ENCODE data around the gene APBA2. TPM values are rescaled to one million over a fixed set of nuclear protein-coding genes. Genes with fewer than 3 reads are reported as not detected.

APBA2 gene
- total RNA-seq, 1 donor from 2014 or later: 11.7 TPM

DNA sequence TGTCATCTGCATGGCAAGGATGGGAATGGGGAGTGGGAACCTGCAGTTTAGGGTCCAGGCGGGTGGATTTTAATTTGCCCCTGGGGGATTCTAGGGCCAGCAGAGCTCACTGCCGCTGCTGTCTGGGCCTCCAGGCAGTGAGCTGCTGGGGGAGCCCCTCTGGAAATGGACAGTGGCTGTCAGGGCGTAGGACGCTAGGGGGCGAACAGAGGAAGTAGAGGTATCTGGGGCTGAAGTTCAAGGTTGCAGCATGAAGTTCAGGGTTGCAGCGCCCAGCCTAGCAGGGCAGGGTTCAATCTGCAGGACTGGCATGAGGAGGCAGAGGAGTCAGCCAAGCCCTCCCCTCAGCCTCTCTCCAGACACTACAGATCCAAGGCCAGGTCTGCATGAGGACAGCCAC is 49.5 kb downstream of the APBA2 start:
- DNase-seq (ENCODE audit: low read depth): no peak

DNA sequence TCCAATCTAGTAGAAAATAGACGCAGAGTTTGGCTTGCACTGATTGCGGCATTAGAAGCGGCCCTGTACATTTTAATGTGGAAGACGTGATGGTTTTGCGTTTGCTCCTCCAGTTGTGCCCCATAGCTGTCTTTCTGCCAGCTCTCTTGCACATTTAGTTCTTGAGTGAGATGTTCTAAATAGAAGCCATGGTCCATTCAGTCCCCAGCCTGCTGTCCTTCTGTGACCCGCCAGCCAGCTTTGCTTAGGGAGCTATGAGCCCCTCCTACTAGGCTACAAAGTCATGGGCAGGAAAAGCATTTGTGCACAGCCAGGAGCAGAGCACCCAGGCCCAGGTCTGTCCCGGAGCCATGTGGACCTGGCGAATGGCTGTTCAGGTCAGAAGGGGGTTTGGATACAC is 50.3 kb downstream of the APBA2 start:
- no peak for DNase-seq (ENCODE audit: low read depth)

DNA sequence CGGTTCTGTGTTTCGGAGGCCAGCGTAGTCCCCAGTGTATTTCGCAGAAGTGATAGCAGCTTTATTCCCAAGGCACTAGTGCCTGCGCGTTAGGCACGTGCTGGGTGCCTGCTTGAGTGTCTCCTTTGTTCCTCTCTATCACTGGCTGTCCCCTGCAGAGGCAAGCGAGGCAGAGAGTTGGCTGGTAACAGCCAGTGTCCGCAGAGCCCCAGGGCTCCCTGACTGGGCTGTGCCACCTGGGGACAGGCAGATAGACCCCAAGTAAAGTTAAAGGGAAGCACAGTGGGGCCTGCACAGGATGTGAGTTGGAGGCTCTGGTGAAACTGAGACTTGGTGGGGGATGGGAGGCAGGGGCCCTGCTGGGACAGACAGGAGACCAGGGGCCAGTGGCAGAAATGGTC is 50.7 kb downstream of the APBA2 start:
- no peak for DNase-seq (ENCODE audit: low read depth)

DNA sequence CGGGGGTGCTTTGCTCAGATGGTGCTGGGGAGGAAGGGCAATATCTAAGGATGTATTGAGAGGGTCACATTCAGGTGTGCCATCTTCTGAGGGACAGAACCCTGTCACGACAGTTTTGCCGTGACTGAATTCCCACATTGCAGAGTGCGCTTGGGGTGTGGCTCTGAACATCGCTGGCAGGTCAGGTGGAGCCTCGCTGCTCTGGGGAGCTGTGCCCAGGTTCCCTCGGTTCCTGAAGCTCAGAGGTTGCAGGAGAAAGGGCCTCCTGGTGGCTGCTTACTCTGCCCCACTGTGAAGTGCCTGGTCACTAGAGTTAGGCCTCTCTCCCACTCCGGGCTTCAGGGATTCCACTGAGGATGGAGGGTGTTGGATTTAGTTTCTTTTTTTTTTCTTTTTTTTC is 51.5 kb downstream of the APBA2 start:
- DNase-seq (ENCODE audit: low read depth): no peak

DNA sequence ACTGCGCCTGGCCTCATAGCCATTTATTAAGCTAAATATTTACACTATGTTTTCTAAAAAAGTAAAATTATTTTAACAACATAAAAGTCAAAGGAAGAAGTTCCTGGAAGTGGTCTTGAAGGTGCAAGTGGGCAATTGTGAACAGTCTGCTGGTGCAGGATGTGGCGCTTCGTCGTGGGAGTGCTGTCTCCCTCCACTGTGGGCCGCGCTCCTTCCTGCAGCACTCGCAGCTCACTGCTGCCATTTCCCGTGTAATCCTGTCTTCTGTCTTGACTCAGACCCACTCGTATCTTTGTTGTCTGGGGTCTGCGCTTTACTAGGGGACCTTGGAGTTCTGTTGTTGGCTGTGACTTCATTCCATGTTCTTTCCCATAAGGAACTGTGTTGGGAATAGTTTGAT is 56.3 kb downstream of the APBA2 start:
- no peak for DNase-seq (ENCODE audit: low read depth)

DNA sequence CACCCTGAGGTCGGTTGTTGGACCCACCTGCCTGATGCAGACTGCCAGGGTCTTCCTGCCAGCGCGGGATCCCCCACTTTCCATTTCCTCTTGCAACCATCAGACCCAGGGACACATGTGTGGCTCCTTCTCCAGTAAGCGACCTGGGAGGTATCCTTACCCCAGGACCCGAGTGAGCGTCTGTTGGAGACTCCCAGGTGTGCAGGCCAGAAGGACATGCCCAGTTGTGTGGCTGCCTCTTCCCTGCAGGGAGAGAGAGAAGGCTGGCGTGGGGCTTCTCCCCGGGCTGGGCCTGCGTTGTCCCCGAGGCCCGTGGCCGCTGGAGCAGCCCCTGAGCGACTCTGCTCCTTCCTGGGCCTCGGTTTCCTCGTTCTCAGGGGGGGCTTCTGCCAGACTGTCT is 56.8 kb downstream of the APBA2 start:
- no peak for DNase-seq (ENCODE audit: low read depth)

DNA sequence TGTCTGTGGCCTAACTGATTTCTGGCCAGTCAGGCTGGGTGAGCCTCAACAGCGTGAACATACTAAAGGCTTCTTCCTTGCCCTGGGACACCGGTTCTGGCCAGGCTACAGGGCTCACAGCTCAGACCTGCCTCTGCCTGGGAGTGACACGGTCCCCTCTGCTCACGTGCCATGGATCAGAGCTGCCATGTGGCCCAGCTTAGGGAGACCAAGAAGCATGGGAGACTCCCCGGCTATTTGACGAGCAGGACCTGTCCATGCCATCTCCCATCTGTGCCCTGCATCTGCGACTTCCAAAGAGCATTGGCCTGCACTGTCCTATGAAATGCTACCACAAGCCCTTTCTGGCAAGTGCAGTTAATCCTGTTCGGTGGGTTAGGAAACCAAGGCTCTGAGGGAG is 57.4 kb downstream of the APBA2 start:
- no peak for DNase-seq (ENCODE audit: low read depth)

DNA sequence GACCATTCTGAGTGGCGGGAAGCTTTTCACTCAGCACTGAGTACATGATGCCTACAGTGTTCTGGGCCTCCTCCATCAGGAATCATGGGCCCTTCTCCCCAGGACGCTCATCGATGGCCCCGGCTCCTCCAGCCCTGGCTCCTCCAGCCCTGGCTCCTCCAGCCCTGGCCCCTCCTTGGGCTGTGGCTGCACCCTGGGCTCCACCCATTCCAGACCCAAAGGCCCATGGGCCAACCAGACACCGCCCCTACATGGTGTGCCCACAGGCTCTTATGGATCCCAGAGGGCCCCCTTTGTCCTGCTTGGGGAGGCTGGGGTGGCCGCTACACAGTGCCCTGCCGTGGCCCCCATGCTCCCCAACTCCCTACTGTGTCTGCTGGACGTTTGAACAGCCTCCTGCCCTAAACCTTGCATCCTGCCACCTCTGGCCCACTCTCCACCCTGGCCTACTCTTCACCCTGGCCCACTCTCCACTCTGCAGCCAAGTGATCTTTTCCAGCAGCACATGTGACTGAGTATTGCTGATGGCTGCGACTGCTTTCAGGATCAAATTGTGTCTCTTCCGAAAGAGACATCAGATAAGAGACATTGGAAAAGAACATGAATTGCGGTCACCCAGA is 57.9 kb downstream of the APBA2 start:
- no peak for DNase-seq (ENCODE audit: low read depth)

DNA sequence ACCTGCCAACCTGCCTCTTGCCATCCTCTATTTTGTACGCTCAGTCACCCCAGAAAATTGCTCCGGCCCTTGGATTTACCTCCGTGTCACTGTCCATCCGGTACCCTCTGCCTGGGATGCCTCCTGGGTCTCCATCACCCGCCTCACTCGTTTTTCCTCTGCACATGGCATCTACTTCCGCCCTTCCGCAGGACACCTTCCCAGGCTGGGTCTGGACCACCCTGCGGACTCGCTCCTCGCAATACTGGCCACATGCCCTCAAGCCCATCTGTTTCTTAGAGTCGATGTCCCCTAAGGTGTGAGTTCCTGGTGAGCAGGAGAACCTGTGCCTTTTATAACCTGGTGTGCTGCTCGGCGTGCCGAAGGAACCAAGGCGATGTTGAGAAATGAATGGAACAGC is 58.5 kb downstream of the APBA2 start:
- no peak for DNase-seq (ENCODE audit: low read depth)

DNA sequence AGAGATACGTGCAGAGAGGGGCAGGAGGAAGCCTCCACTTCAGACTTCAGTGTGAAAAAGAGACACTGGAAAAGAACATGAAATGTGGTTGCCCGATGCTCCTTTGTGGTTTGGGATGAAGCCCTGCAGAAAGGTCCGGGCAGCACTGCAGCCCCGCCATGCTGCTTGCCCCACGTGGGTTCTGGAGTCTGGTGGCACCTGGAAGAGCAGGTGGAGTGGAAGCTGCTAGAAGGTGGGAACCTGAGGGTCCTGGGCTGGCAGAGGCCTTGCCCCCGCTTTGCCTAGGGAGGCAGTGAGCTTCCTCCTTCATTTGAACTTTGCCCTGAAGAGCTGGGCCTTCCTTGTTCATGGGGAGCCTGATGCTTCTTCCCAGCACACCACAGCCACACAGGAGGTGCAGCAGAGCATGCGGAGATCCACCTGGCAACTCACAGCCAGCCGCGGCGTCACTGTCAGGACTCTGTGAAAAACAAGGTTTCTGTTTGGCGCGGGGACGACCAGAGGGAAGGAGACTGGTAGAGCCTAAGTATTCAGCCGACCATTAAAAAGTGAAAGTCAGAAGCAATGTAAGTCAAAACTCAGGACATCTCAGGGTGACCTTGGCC is 59.0 kb downstream of the APBA2 start:
- no peak for DNase-seq (ENCODE audit: low read depth)

DNA sequence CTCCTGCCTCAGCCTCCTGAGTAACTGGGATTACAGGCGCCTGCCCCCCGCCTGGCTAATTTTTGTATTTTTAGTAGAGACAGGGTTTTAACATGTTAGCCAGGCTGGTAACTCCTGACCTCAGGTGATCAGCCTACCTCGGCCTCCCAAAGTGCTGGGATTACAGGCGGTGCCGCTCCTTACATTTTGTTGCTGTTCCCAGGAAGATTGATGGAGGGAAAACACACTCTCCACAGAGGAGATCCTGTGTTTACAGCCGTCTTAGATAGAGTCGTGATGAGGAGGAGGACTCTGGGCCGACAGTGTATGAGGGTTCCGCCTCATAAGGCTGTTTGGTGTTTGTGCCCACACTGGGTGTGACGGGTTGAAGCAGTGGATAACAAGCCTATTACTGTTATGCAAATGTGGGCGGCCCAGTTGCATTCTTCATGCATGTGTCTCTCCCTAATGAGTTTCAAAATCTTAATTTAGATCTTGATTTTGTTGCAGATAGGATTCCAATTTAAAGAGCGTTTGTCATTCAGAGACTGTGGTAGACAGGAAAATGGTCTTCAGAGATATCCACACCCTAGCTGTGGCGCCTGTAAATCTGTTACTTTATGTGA is 60.0 kb downstream of the APBA2 start:
- DNase-seq (ENCODE audit: low read depth): no peak

DNA sequence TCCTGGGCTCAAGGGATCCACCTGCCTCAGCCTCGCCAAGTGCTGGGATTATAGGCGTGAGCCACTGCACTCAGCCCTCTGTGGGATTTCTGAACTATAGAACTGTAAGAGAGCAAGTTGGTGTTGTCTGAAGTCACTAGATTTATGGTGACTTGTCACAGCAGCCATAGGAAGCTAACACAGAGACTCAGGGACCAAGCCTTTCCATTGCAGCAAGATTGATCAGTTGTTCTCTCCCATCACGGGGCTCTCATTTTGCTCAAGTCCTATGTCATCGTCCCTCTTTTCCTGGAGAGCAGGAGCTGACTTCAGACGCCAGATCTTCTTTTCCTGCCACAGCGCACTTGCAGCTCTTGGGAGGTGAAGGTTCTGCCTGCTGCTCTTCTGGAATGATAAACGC is 61.0 kb downstream of the APBA2 start:
- DNase-seq (ENCODE audit: low read depth): no peak

DNA sequence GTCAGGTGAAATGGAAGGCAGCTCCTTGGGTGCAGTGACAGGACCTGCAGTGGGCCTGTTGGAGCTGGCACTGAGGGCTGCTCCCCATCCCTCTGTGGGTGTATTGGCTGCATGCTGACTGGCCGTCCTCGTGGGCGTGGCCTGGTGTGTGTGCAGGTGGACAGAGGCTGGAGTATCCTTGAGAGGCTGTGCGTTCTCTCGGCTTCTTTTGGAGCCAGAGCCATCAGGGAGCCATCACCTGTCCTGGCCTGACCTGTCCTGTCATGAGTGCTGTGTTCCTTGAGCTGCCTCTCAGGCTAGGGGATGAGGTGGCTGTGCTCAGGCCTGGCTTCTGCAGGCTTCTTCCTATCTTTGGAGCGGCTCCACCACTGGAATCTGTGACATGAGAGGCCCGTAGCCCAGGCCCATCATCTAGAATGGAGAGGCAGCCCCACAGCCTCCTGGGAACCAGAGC is 61.5 kb downstream of the APBA2 start:
- no peak for DNase-seq (ENCODE audit: low read depth)

DNA sequence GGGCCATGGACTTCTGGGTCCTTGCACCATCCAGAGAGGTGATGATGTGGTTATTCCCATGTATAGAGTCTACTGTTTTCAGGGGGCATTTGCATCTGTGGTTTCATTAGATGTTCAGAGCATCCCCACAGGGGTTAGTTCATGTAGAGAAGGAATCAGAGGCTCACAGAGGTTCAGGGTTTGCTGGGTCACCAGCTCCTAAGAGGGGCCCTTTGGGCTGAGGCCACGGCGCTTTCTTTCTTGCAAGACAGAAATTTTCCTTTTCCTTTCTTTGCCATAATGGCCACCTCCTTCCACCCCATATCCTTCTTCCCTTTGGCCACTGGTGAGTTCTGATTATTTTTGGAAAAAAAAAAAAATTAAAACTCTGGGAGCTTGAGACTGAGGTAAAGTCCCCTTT is 62.3 kb downstream of the APBA2 start:
- no peak for DNase-seq (ENCODE audit: low read depth)

DNA sequence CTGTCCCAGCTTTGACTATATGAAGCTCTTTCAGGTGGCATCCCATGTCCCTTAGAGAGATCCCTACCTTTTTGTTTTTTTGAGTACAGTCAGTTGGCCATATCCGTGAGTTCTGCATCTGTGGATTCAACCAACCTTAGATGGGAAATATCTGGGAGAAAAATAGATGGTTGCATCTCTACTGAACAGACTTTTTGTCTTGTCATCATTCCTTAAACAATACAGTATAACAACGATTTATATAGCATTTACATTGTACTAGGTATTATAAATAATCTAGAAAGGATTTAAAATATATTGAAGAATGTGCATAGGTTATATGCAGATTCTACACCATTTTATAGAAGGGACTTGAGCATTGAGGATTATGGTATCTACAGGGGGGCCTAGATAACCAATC is 65.1 kb downstream of the APBA2 start:
- DNase-seq (ENCODE audit: low read depth): no peak

DNA sequence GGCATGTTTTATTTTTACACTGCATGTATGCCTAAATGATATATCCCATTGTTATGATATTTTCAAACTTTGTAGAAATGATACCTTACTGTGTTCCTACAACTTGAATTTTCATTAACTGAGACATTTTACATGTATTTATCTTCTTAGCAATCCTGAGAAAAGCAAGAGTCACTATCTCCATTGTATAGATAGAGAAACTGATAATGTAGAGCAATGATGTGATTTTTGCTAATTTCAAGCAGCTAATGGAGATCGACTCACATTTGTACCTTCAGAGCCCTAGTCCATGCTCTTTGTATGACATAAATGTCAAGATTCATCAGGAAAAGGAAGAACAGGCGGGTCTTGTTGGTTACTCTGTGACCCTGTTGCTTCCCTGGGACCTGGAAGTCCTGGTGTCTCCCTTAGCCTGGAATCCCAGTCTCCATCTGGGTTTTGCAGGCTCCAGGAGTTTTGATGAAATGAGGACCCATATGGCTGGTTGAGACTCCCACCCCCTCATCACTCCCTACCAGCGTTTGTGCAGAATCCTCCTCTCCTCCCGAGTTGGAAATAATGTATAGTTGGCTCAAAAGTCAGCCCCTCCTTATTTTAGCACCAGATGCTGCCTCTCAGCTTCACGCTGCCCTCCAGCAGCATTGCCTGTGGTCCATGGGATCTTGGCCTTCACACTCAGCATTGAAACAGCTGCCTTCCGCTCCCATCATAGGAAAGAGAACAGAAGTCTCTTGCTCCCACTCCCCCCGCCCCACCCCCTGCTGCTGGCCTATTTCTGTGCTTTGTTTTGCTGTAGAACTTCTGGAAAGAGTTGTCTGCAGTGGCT is 67.1 kb downstream of the APBA2 start:
- no peak for DNase-seq (ENCODE audit: low read depth)

DNA sequence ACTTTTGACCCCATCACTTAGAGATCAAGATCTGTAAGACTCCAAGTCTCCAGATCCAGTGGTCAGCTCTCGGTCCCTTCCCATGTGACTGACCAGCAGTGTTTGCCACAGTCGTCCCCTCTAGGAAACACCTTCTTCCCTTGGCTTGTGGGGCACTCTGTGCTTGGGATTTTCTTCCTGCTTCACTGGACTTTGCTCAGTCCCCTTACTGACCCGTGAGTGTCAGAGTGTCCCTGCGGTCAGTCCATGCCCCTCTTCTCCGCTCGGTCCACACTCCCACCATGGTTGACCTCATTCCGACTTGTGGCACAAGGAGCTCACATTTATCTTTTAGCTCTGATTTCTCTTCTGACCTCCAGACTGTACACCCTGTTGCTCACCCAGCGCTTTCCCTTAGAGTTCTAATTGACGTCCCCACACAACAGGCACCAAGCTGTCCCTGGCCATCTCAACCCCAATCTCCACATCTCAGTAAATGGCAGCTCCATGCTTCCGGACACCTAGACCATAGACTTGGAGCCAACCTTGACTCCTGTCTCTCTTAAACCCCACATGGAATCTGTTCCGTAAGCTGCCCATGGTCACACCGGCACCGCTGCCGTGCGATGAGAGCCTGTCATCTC is 67.9 kb downstream of the APBA2 start:
- DNase-seq (ENCODE audit: low read depth): no peak

DNA sequence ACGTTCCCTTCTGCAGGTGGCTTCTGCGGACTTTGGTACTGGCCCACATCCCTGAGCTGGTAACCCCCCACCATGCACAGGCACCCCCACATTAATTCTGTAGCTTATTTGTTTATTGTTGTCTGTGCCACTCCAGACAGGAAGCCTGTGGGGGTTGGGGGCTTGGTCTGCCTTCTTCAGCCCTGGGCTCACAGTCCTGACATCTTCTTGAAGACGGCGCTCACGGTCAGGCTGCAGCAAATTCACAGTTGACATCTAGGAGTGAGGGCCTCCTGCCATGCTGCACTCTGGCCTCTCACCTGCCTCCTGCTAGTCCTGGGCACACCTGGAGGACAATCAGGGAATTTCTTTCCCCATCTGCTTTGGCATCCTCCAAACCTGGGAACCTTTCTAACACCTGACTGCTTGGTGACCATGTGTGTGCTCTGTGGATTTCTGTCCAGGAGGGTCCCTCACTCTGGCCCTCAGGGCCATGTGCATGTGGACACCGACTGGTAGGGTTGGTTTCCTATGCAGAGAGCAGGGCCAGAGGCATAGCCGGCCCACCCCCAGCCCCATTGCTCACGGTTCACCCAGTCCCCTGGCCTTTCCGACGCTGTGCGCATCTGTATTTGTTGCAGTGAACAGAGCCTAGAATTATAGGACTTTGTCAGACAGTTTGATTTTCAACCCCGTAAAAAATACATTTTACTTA is 68.8 kb downstream of the APBA2 start:
- no peak for DNase-seq (ENCODE audit: low read depth)

DNA sequence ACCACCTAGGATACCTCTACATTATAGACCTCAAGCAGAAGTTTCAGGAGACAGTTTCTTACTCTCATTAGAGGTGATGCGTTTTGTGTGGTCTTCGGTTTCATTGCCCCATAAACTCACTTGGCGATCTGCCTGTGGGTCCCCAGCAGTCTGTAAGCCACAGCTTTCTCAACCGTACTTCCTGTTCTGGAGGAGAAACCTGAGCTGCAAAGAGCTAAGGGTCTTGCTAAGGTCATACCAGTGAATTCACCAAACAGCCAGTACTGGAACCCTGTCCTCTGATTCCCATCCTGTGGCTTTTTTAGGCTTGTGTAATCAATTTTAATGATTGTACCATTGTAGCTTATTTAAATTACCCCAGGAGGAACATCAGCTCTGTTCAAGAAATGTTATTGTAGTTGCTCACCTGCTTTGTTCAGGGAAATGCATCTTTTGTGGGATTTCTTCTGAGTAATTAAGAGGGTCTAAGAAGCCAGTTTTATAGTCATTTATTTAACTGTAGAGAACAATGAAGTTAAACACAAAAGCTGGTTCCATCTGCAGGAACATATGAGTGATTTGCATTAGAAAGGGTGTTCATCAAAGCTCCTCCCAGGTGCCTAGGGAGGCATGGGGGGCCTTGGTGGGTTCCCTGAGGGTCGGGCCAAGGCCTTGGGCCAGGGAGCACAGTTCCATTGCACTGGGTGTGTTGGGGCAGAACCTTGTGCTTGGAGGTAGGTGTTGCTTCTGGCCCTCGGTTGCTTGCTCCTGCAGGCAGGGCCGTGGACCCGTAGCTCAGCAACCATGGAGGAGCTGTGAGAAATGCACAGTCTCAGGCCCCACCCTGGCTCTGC is 69.6 kb downstream of the APBA2 start:
- DNase-seq (ENCODE audit: low read depth): peak; percentile 78

DNA sequence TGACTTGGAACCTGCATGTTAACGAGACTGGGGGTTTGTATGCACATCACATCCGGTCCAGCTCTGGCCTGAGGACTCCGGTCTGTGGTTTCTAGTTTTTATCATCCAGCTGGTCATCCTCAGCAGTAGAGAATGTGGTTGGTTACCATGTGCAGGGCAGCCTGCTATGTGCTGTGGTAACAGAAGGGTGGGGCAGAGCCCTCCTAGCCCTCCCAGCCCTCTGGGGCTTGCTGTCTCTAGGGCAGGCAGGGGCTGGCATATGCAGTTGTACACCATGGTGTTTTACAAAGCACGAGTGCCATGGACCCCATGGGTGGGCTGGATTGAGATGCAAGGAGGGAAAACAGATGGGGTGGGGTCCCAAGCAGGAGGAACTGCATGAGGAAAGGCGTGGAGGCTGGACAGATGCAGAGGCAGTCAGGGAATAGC is 70.2 kb downstream of the APBA2 start:
- DNase-seq (ENCODE audit: low read depth): peak; percentile 57

DNA sequence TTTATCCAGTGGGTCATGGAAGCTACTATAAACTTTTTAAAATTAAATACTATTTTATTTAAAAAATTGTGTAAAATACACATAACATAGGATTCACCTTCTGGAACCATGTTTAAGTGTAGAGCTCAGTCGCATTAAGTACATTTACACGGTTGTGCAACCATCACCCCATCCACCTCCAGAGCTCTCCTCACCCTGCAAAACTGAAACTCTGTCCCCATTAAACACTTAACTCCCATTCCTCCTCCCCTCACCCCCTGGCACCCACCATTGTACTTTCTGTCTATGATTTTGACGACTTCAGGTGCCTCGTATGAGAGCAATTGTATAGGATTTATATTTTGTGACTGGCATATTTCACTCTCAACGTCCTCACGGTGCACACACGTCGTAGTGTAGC is 70.7 kb downstream of the APBA2 start:
- no peak for DNase-seq (ENCODE audit: low read depth)

All from renal cortical epithelial cell (primary cell).